T-cell (primary cell): ENCODE results near the gene NFIC. TPM values are rescaled to one million over a fixed set of nuclear protein-coding genes. Genes with fewer than 3 reads are reported as not detected.
"Not testable (repeated sequence)": the region's sequence is repeated elsewhere in the genome, so short reads cannot be mapped to it uniquely, and the experiment has no call there.

Source experiments
- ATAC-seq, 4 experiments: fragments of 200-7000 bp in 3 of 4; fragments of 150-1000 bp in 1 of 4; cut with Tn5 transposase; replicated peaks in 1 of 4; 1 replicate in 3 of 4; 2 replicates in 1 of 4; pipeline ENCODE4 v1.10.0; 2021; ENCODE audit warnings: moderate library complexity in 3 of 4, mild to moderate bottlenecking in 2 of 4, moderate number of reproducible peaks in 1 of 4
- CTCF ChIA-PET, 2 donors: fragments of 300-600 bp; sonication (Branson Sonifier 250); formaldehyde crosslinking; loops; one replicate each; lab custom pipeline; 2022; ENCODE audit warnings: antibody characterized with exemption in 2 of 2; lab: Charles Lee
- POLR2A ChIA-PET, 2 donors: fragments of 300-600 bp; sonication (Branson Sonifier 250); formaldehyde crosslinking; loops; one replicate each; lab custom pipeline; 2022; ENCODE audit warnings: antibody characterized with exemption in 2 of 2; lab: Charles Lee
- DNase-seq, 35 experiments: peaks; one replicate each; pipeline versions ENCODE4 v3.0.0 to v3.0.0-alpha.2; 2013 to 2023
- H3K27ac ChIP-seq: one replicate; pipeline ENCODE4 v1.5.1; 2013; ENCODE audit warnings: low read length
- H3K27me3 ChIP-seq, 2 experiments: replicated peaks in 1 of 2; 1 replicate in 1 of 2; 2 replicates in 1 of 2; pipeline versions ENCODE4 v1.6.1 to v1.7.0; 2013; ENCODE audit warnings: low read length in 1 of 2, mixed read lengths in 1 of 2; ENCODE audit not compliant: control insufficient read depth in 2 of 2, insufficient read depth in 2 of 2; ENCODE audit errors: extremely low read depth in 1 of 2
- H3K36me3 ChIP-seq, 2 donors: 1 replicate in 1 of 2; 2 replicates in 1 of 2; pipeline versions ENCODE4 v1.6.1 to v1.7.0; 2013; ENCODE audit warnings: low read length in 1 of 2; ENCODE audit not compliant: control insufficient read depth in 2 of 2, insufficient read depth in 1 of 2; ENCODE audit errors: extremely low read depth in 1 of 2
- H3K4me1 ChIP-seq, 2 experiments: 1 replicate in 1 of 2; 2 replicates in 1 of 2; pipeline versions ENCODE4 v1.6.1 to v1.7.0; 2013; ENCODE audit warnings: low read length in 2 of 2, mixed read lengths in 1 of 2; ENCODE audit not compliant: insufficient read depth in 2 of 2, control insufficient read depth in 1 of 2; ENCODE audit errors: extremely low read depth in 1 of 2
- H3K4me3 ChIP-seq, 2 donors: 1 replicate in 1 of 2; 2 replicates in 1 of 2; pipeline versions ENCODE4 v1.5.1 to v1.7.0; 2013; ENCODE audit warnings: mild to moderate bottlenecking in 2 of 2, low read length in 1 of 2, moderate library complexity in 1 of 2; ENCODE audit not compliant: control insufficient read depth in 1 of 2; ENCODE audit errors: extremely low read depth in 1 of 2
- H3K9me3 ChIP-seq: 2 replicates; pipeline ENCODE4 v1.7.0; 2013
- H3K27ac Mint-ChIP-seq, 2 donors: one replicate each; pipeline ENCODE4 v1.8.0; 2020 to 2021; ENCODE audit warnings: mild to moderate bottlenecking in 2 of 2, mixed read lengths in 2 of 2
- H3K27me3 Mint-ChIP-seq, 2 donors: one replicate each; pipeline ENCODE4 v1.8.0; 2021 to 2022; ENCODE audit warnings: mixed read lengths in 2 of 2
- H3K36me3 Mint-ChIP-seq: one replicate; pipeline ENCODE4 v1.8.0; 2021; ENCODE audit warnings: mixed read lengths
- H3K4me1 Mint-ChIP-seq, 3 donors: one replicate each; pipeline ENCODE4 v1.8.0; 2020 to 2022; ENCODE audit warnings: mixed read lengths in 3 of 3, mild to moderate bottlenecking in 1 of 3
- H3K4me3 Mint-ChIP-seq, 3 donors: one replicate each; pipeline ENCODE4 v1.8.0; 2020 to 2022; ENCODE audit warnings: mild to moderate bottlenecking in 3 of 3, mixed read lengths in 3 of 3, moderate library complexity in 3 of 3
- H3K9me3 Mint-ChIP-seq, 3 donors: one replicate each; pipeline ENCODE4 v1.8.0; 2020 to 2022; ENCODE audit warnings: mixed read lengths in 3 of 3
- WGBS: methylation state at CpG from one replicate; pipeline ENCODE4 v1.1.5; 2013; ENCODE audit warnings: missing lambda C conversion rate; ENCODE audit not compliant: insufficient coverage; 5-methylcytosine and 5-hydroxymethylcytosine counted together
- total RNA-seq, 35 experiments: library from RNA in 6 of 35; stranded (reverse) in 6 of 35; fragments of 120-200 nt in 1 of 35; gene quantifications; one replicate each; pipeline versions ENCODE4 v1.2.1 to v1.2.4 and lab custom pipeline; 2013 to 2026

Gene NFIC
- total RNA-seq, 5 donors from 2014 or later (not counting 1 experiment from before 2014, with no cell fraction given) = 27.1 to 41.7 (median 37.2) TPM

DNA sequence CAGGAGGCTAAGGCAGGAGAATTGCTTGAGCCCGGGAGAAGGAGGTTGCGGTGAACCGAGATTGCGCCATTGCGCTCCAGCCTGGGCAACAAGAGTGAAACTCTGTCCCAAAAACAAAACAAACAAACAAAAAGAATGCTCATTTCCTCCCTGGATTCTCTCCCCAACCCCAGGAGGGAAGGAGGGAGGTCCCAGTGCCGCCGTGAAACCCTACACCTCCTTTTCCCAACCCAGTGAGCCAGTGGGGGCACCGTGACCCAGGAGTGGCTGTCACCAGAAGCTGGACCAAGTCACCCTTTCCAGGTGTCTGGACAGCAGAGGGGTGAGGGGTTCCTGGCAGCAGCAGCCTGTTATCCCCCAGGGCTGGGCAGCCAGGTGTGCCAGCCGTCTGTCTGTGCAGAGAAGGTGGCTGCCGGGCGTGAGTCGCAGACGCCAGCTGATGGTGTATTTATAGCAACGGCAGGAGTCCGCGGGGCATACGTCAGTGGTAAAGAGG, 23.5 kb downstream of the NFIC start:
- no peak overlapping the region for H3K4me3 Mint-ChIP-seq
- POLR2A ChIA-PET = no interaction called here
- 94% methylated on average over 11 of the region's 17 CpGs for WGBS
- Histone ChIP-seq H3K36me3 (no peaks in the 10 kb centered on the region), H3K27ac (no peak overlapping the region), H3K9me3 (no peaks in the 10 kb centered on the region), H3K4me3 (no peak overlapping the region), H3K4me1 (peaks cover 0 to 17% of the 10 kb centered on the region in 2 experiments), H3K27me3 (no peaks in the 10 kb centered on the region)
- H3K36me3 Mint-ChIP-seq = no peaks in the 10 kb centered on the region
- no peak for ATAC-seq
- H3K9me3 Mint-ChIP-seq = no peaks in the 10 kb centered on the region
- H3K4me1 Mint-ChIP-seq = peaks cover 0 to 17% (median 10%) of the 10 kb centered on the region in 3 donors
- CTCF ChIA-PET = no interaction called here
- no peak for DNase-seq
- no peaks in the 10 kb centered on the region for H3K27me3 Mint-ChIP-seq
- no peak overlapping the region for H3K27ac Mint-ChIP-seq

GRCh38 chr19:3391911-3392310, 25.5 kb downstream of the NFIC start:
- CTCF ChIA-PET, H3K4me3 ChIP-seq, H3K4me3 Mint-ChIP-seq, H3K27ac ChIP-seq, H3K36me3 Mint-ChIP-seq, H3K27ac Mint-ChIP-seq, H3K27me3 Mint-ChIP-seq, DNase-seq, H3K9me3 ChIP-seq, H3K9me3 Mint-ChIP-seq, ATAC-seq, H3K27me3 ChIP-seq, H3K36me3 ChIP-seq: not testable (repeated sequence)
- WGBS = 92% methylated on average over 2 of the region's 9 CpGs
- POLR2A ChIA-PET = interaction anchor here in 1 of 2 donors (0.6 kb wide), 2 partner anchors 46 to 462 kb away, joined by 4 to 6 read pairs; no protein-coding TSS in a partner anchor
- H3K4me1 ChIP-seq = peaks cover 0 to 13% of the 10 kb centered on the region in 2 experiments
- peaks cover 0 to 13% (median 8%) of the 10 kb centered on the region in 3 donors for H3K4me1 Mint-ChIP-seq

- 83% methylated on average over 8 of the region's 11 CpGs for WGBS
- Mint-ChIP-seq H3K27me3 (no peaks in the 10 kb centered on the region), H3K27ac (no peak overlapping the region), H3K4me1 (peaks cover 0 to 13% (median 8%) of the 10 kb centered on the region in 3 donors), H3K9me3 (no peaks in the 10 kb centered on the region), H3K4me3 (no peak overlapping the region), H3K36me3 (no peaks in the 10 kb centered on the region)
- no peak overlapping the region for H3K4me3 ChIP-seq
- no peaks in the 10 kb centered on the region for H3K27me3 ChIP-seq
- H3K27ac ChIP-seq = no peak overlapping the region
- ChIA-PET CTCF (no interaction called here), POLR2A (no interaction called here)
- H3K9me3 ChIP-seq = no peaks in the 10 kb centered on the region
- peaks cover 0 to 12% of the 10 kb centered on the region in 2 experiments for H3K4me1 ChIP-seq
- ATAC-seq (no peak), DNase-seq (no peak)
- no peaks in the 10 kb centered on the region for H3K36me3 ChIP-seq
Measured at GRCh38 chr19:3392480-3392879, 26.1 kb downstream of the NFIC start.

GRCh38 chr19:3396881-3397265, 30.5 kb downstream of the NFIC start:
- Mint-ChIP-seq H3K9me3 (no peaks in the 10 kb centered on the region), H3K27me3 (no peaks in the 10 kb centered on the region), H3K4me1 (no peaks in the 10 kb centered on the region), H3K36me3 (no peaks in the 10 kb centered on the region), H3K4me3 (no peak overlapping the region), H3K27ac (no peak overlapping the region)
- H3K27ac ChIP-seq = no peak overlapping the region
- ChIA-PET CTCF (no interaction called here), POLR2A (no interaction called here)
- no peaks in the 10 kb centered on the region for H3K9me3 ChIP-seq
- H3K36me3 ChIP-seq = no peaks in the 10 kb centered on the region
- H3K27me3 ChIP-seq = no peaks in the 10 kb centered on the region
- DNase-seq (no peak), ATAC-seq (no peak)
- no peak overlapping the region for H3K4me3 ChIP-seq
- no peaks in the 10 kb centered on the region for H3K4me1 ChIP-seq
- 84% methylated on average over 5 of the region's 8 CpGs for WGBS

DNA sequence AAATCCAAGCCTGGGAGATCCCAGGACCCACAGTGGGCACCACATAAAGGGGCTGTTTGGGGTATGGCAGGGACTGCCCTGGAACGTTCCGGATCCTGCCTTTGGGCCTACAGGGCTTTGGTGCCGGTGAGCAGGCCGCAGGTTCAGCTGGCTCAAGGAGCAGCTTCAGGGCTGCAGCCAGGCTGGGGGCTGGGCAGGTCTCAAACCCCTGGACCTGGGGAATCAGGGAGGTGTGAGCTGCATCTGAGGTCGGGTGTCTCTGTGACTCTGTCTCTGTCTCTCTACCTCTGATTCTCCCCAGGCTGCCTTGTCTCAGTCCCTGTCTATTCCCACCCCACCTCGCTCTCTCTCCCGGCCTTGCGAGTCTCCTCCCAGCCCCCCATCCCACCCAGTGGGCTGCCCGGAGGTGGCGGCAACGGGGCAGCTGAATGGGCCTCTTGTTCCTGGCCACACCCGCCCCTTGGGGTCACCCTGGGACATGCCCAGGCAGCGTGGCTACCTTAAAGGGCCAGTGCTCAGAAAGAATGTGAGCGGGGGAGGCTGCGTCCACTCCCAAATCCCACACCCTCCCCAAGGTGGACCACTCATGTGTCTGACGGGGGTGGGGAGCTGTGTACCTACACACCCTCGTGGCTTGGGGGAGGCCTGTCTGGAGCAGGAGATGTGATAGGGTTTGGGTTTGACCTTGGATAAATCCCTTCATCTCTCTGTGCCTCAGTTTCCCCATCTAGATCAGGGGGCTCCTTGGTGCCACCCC, 31.1 kb downstream of the NFIC start:
- Mint-ChIP-seq H3K9me3 (no peaks in the 10 kb centered on the region), H3K4me3 (no peak overlapping the region), H3K27me3 (no peaks in the 10 kb centered on the region), H3K27ac (no peak overlapping the region), H3K36me3 (peaks cover 5% of the 10 kb centered on the region), H3K4me1 (peaks cover 0 to 4% (median 1%) of the 10 kb centered on the region in 3 donors)
- H3K4me3 ChIP-seq = no peak overlapping the region
- DNase-seq (no peak), ATAC-seq (no peak)
- no peaks in the 10 kb centered on the region for H3K27me3 ChIP-seq
- 77% methylated on average over 9 of the region's 17 CpGs for WGBS
- H3K4me1 ChIP-seq = no peaks in the 10 kb centered on the region
- CTCF ChIA-PET = no interaction called here
- POLR2A ChIA-PET = no interaction called here
- H3K36me3 ChIP-seq = no peaks in the 10 kb centered on the region
- H3K27ac ChIP-seq = no peak overlapping the region
- no peaks in the 10 kb centered on the region for H3K9me3 ChIP-seq

DNA sequence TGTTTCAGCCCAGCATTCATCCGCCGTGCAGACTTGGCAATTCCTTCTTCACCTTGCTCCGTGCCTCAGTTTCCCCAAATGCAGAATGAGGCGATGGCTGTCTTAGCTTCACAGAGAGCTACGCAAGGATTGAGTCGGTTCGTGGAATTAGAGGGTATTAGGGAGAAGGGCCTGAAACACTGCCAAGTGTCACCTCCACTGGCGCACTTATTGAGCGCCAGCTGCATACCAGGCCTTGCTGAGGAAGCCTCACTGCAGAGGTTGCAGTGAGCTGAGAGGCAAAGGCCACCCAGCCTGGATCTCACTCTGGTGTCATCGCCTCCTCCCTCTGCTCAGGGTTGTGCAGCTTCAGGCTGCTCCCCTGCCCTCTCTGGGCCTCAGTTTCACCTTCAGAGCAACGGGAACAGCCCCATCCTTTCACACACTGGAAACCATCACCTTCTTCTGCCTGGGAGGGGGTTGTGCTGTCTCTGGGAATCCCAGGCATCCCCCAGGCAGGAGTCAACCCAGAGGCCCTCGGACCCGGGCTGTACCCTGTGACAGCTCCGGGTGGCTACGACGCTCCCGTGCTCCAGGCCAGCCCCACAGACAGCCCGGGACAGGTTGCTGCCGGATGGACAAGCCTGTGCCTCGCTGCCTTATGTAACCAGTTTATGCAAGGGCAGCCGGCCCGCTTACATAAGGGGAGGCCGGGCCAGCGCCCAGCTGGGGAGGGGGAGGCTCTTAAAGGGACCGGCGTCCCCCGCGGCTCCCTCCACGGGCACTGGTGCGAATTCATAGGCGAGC, 31.9 kb downstream of the NFIC start:
- Mint-ChIP-seq H3K27me3 (no peaks in the 10 kb centered on the region), H3K27ac (no peak overlapping the region), H3K36me3 (peaks cover 6% of the 10 kb centered on the region), H3K9me3 (no peaks in the 10 kb centered on the region), H3K4me1 (peaks cover 0 to 6% (median 3%) of the 10 kb centered on the region in 3 donors), H3K4me3 (no peak overlapping the region)
- Histone ChIP-seq H3K27ac (no peak overlapping the region), H3K27me3 (no peaks in the 10 kb centered on the region), H3K9me3 (no peaks in the 10 kb centered on the region), H3K36me3 (no peaks in the 10 kb centered on the region), H3K4me3 (no peak overlapping the region), H3K4me1 (no peaks in the 10 kb centered on the region)
- WGBS = 97% methylated on average over 22 of the region's 31 CpGs
- CTCF ChIA-PET = interaction anchor here in 1 of 2 donors (0.5 kb wide), 1 partner anchor 75 kb away, joined by 7 read pairs; no protein-coding TSS in a partner anchor
- no peak for ATAC-seq
- POLR2A ChIA-PET = no interaction called here
- no peak for DNase-seq
